DOHH2 (cell line): ENCODE measurements around the gene MAPK8.

Experiments used
- CTCF ChIP-seq: fragments of 200-600 bp; sonication (generic); IDR thresholded peaks from one replicate; pipeline ENCODE4 v1.5.1; 2014; ENCODE audit warnings: antibody characterized with exemption, mild to moderate bottlenecking, low read depth, low read length; ENCODE audit not compliant: poor library complexity, severe bottlenecking
- EZH2phosphoT487 ChIP-seq: fragments of 200-600 bp; sonication (generic); IDR thresholded peaks from 2 replicates; pipeline ENCODE4 v1.6.1; 2017; ENCODE audit warnings: borderline replicate concordance, mild to moderate bottlenecking, antibody characterized with exemption, low read length, moderate library complexity, mixed read lengths

- TF ChIP-seq CTCF (no peak), EZH2phosphoT487 (no peak)
Measured at GRCh38 chr10:48305905-48306264, 592 bp upstream of the MAPK8 start.
